GM23248 (cell line): ENCODE measurements around the gene STK36. TPM values are rescaled to one million over a fixed set of nuclear protein-coding genes. Genes with fewer than 3 reads are reported as not detected.

ENCODE experiments used
- DNase-seq: peaks from one replicate; pipeline ENCODE4 v3.0.0-alpha.2; 2015
- H2AFZ ChIP-seq: fragments of 200-600 bp; sonication (generic); 2 replicates; pipeline ENCODE4 v1.6.1; 2016; ENCODE audit warnings: antibody characterized with exemption
- H3F3A ChIP-seq: fragments of 200-600 bp; sonication (generic); 2 replicates; pipeline ENCODE4 v1.6.1; 2016; ENCODE audit warnings: mild to moderate bottlenecking, antibody characterized with exemption, mixed run types; ENCODE audit not compliant: insufficient read depth
- H3K27ac ChIP-seq: fragments of 200-600 bp; sonication (generic); 2 replicates; pipeline ENCODE4 v1.5.1; 2016; ENCODE audit warnings: mild to moderate bottlenecking
- H3K27me3 ChIP-seq: fragments of 200-600 bp; sonication (generic); replicated peaks from 2 replicates; pipeline ENCODE4 v1.6.1; 2016; ENCODE audit warnings: mild to moderate bottlenecking; ENCODE audit not compliant: insufficient read depth
- H3K36me3 ChIP-seq: fragments of 200-600 bp; sonication (generic); 2 replicates; pipeline ENCODE4 v1.6.1; 2016; ENCODE audit warnings: low read depth, mild to moderate bottlenecking
- H3K4me1 ChIP-seq: fragments of 200-600 bp; sonication (generic); 2 replicates; pipeline ENCODE4 v1.6.1; 2016; ENCODE audit warnings: mild to moderate bottlenecking; ENCODE audit not compliant: insufficient read depth
- H3K4me2 ChIP-seq: fragments of 200-600 bp; sonication (generic); one replicate; pipeline ENCODE4 v1.6.1; 2016; ENCODE audit warnings: mild to moderate bottlenecking; ENCODE audit not compliant: unreplicated experiment
- H3K4me3 ChIP-seq: fragments of 200-600 bp; sonication (generic); 2 replicates; pipeline ENCODE4 v1.5.1; 2016; ENCODE audit warnings: mild to moderate bottlenecking
- H3K79me2 ChIP-seq: fragments of 200-600 bp; sonication (generic); 2 replicates; pipeline ENCODE4 v1.6.1; 2016; ENCODE audit warnings: mild to moderate bottlenecking; ENCODE audit not compliant: insufficient read depth
- H3K9ac ChIP-seq: fragments of 200-600 bp; sonication (generic); 2 replicates; pipeline ENCODE4 v1.6.1; 2016; ENCODE audit warnings: mild to moderate bottlenecking
- H3K9me2 ChIP-seq: fragments of 200-600 bp; sonication (generic); 2 replicates; pipeline ENCODE4 v1.6.1; 2016; ENCODE audit warnings: mixed run types, mild to moderate bottlenecking, moderate library complexity; ENCODE audit not compliant: insufficient read depth
- H3K9me3 ChIP-seq: fragments of 200-600 bp; sonication (generic); one replicate; pipeline ENCODE4 v1.6.1; 2017; ENCODE audit warnings: low read depth
- H4K20me1 ChIP-seq: fragments of 200-600 bp; sonication (generic); 2 replicates; pipeline ENCODE4 v1.6.0; 2016; ENCODE audit not compliant: insufficient read depth
- EZH2 ChIP-seq: fragments of 200-600 bp; sonication (generic); IDR thresholded peaks from 2 replicates; pipeline ENCODE4 v1.6.1; 2018; ENCODE audit warnings: antibody characterized with exemption, mild to moderate bottlenecking; ENCODE audit not compliant: insufficient read depth, poor library complexity, severe bottlenecking
- EZH2phosphoT487 ChIP-seq: fragments of 200-600 bp; sonication (generic); IDR thresholded peaks from 2 replicates; pipeline ENCODE4 v1.6.1; 2018; ENCODE audit warnings: antibody characterized with exemption, moderate library complexity, mild to moderate bottlenecking, low read depth; ENCODE audit not compliant: insufficient read depth
- WGBS, 2 experiments: methylation state at CpG; one replicate each; pipeline ENCODE4 v1.1.6; 2015 to 2017; ENCODE audit warnings: low lambda C conversion rate in 2 of 2, low coverage in 1 of 2; ENCODE audit errors: missing lambda C conversion rate in 2 of 2; 5-methylcytosine and 5-hydroxymethylcytosine counted together
- in situ Hi-C: fragments of 300-500 bp; cut with MboI; formaldehyde crosslinking; loops from 2 replicates; pipeline ENCODE4 v1.15.0; 2020
- polyA plus RNA-seq: library from polyadenylated mRNA; unstranded; fragments of >200 nt; fragmentation: Nextera tagmentation; extraction: Ambion mirVana; gene quantifications from 2 replicates; pipeline ENCODE4 v1.2.1, GENCODE V29; 2016
- total RNA-seq: library from RNA; depleted of rRNA; stranded (reverse); fragments of >200 nt; shearing (Covaris generic); gene quantifications from 2 replicates; pipeline ENCODE4 v1.2.3, GENCODE V29; 2014; rRNA removed

The STK36 gene
- total and polyA plus RNA-seq, 2 experiments from 2014 or later = 22.2 to 24.5 TPM

DNA sequence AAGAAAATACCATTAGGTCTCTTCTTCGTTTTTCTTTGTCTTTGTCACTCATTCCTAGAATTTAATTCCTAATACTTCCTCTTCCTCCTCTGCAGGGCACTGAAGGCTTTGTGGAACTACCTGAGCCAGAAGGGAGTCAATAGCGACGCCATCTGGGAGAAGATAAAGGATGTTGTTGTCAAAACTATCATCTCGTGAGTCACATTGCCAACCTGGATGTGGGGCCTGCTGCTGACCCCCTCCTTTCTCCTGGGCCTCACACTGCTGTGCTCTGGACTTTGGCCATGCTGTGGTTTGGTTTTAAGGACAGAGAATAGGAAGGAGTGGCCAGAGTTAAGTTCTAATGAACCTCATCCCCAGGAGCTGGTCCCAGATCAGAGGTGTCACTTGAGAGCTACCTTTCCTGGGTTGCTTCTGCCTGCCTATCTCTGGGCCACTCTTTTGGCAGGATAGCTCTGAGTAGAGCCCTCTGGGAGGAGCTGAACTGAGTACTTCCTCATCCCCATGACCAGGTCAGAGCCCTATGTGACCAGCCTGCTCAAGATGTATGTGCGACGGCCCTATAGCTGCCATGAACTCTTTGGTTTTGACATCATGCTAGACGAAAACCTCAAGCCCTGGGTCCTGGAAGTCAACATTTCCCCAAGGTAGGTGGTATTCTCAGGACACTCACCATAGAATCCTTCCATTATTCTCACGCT is 77.0 kb downstream of the STK36 start:
- no peak for TF ChIP-seq EZH2phosphoT487
- TF ChIP-seq EZH2 = no peak
- WGBS, 2 experiments = 94 to 98% methylated on average over 8 of the region's 8 CpGs
- Histone ChIP-seq H3K9me2 (no peaks in the 10 kb centered on the region), H3K4me1 (no peaks in the 10 kb centered on the region), H3K27ac (no peak overlapping the region), H3K79me2 (no peaks in the 10 kb centered on the region), H3K36me3 (peaks cover 25% of the 10 kb centered on the region), H2AFZ (no peak overlapping the region), H3F3A (no peaks in the 10 kb centered on the region), H3K9me3 (no peaks in the 10 kb centered on the region), H3K4me3 (no peak overlapping the region), H4K20me1 (no peaks in the 10 kb centered on the region), H3K27me3 (no peaks in the 10 kb centered on the region), H3K4me2 (no peak overlapping the region), H3K9ac (no peak overlapping the region)
- in situ Hi-C loops = no loop called here
- DNase-seq = no peak

Other genes with a start within 250 kb of the STK36 start
- gene USP37, start 103.7 kb upstream of the STK36 start, total RNA-seq = 6.6 and 6.7 TPM in 2 replicates
- gene USP37, start 103.7 kb upstream of the STK36 start, polyA plus RNA-seq = 5.0 and 5.1 TPM in 2 replicates
- 65.8 and 84.2 TPM in 2 replicates for gene CNOT9, start 103.2 kb upstream of the STK36 start, total RNA-seq
- gene CNOT9, start 103.2 kb upstream of the STK36 start, polyA plus RNA-seq = 32.3 and 34.8 TPM in 2 replicates
- gene PLCD4, start 64.2 kb upstream of the STK36 start, total RNA-seq = 0.51 and 1.3 TPM in 2 replicates
- 1.6 TPM in 2 replicates for gene PLCD4, start 64.2 kb upstream of the STK36 start, polyA plus RNA-seq
- 7.8 and 8.5 TPM in 2 replicates for gene ZNF142, start 12.5 kb upstream of the STK36 start, total RNA-seq
- 6.6 and 11.5 TPM in 2 replicates for gene ZNF142, start 12.5 kb upstream of the STK36 start, polyA plus RNA-seq
- 30.9 and 56.1 TPM in 2 replicates for gene BCS1L, start 12.4 kb upstream of the STK36 start, total RNA-seq
- 39.9 and 44.2 TPM in 2 replicates for gene BCS1L, start 12.4 kb upstream of the STK36 start, polyA plus RNA-seq
- gene RNF25, start 84 bp upstream of the STK36 start, total RNA-seq = 31.7 and 37.4 TPM in 2 replicates
- gene RNF25, start 84 bp upstream of the STK36 start, polyA plus RNA-seq = 37.8 and 41.1 TPM in 2 replicates
- 5.5 and 9.1 TPM in 2 replicates for gene TTLL4, start 38.7 kb downstream of the STK36 start, total RNA-seq
- gene TTLL4, start 38.7 kb downstream of the STK36 start, polyA plus RNA-seq = 7.3 and 7.7 TPM in 2 replicates
- gene CYP27A1, start 110.1 kb downstream of the STK36 start, total RNA-seq = 3.9 and 4.1 TPM in 2 replicates
- 2.9 and 3.7 TPM in 2 replicates for gene CYP27A1, start 110.1 kb downstream of the STK36 start, polyA plus RNA-seq
- not detected in 2 replicates for gene PRKAG3, start 159.7 kb downstream of the STK36 start, total RNA-seq
- gene PRKAG3, start 159.7 kb downstream of the STK36 start, polyA plus RNA-seq = not detected in 2 replicates
- not detected in 2 replicates for gene WNT6, start 187.7 kb downstream of the STK36 start, total RNA-seq
- gene WNT6, start 187.7 kb downstream of the STK36 start, polyA plus RNA-seq = not detected in 2 replicates
- gene WNT10A, start 208.8 kb downstream of the STK36 start, total RNA-seq = not detected in 2 replicates
- gene WNT10A, start 208.8 kb downstream of the STK36 start, polyA plus RNA-seq = not detected in 2 replicates